Stimulated activated CD4-positive, alpha-beta T cell treated with anti-CD3 and anti-CD28 coated beads, Interleukin-2, amount 100 ng/mL, for 4 hours (primary cell): ENCODE data around the gene ATP6V0A1.
A peak's percentile ranks its signal among the peaks of the same experiment; 100 is the strongest.

Experiments used
- DNase-seq: peaks from one replicate; pipeline ENCODE4 v3.0.0-alpha.2; 2020; ENCODE audit warnings: low read depth

The ATP6V0A1 gene

DNA sequence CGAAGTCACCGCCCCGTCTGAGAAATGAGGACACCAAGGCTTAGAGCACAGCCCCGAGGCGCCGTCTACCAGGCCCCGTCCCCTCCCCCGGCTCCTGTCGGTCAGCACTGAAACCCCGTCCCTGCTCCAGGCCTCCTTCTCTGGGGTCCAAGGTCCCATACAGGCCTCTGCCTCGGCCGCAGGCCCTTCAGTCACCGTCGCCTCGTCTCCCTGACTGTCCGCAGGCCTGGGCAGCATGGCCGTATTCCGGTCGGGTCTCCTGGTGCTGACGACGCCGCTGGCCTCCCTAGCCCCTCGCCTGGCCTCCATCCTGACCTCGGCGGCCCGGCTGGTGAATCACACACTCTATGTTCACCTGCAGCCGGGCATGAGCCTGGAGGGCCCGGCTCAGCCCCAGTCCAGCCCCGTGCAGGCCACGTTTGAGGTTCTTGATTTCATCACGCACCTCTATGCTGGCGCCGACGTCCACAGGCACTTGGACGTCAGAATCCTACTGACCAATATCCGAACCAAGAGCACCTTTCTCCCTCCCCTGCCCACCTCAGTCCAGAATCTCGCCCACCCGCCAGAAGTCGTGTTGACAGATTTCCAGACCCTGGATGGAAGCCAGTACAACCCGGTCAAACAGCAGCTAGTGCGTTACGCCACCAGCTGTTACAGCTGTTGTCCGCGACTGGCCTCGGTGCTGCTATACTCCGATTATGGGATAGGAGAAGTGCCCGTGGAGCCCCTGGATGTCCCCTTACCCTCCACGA lies 103.9 kb downstream of the ATP6V0A1 start:
- no peak for DNase-seq

DNA sequence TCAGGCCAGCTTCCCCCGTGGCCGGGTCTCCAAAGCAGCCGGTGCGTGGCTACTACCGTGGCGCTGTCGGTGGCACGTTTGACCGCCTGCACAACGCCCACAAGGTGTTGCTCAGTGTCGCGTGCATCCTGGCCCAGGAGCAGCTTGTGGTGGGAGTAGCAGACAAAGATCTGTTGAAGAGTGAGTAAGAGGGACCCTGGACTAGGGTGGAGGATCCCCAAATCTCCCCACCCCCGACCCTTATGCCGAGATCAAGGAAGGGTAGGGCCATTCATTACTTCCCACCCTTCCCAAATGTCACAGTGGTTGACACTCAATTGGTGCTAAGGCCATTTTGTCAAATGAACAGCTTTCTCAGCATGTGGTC lies 104.4 kb downstream of the ATP6V0A1 start:
- DNase-seq, result no peak

DNA sequence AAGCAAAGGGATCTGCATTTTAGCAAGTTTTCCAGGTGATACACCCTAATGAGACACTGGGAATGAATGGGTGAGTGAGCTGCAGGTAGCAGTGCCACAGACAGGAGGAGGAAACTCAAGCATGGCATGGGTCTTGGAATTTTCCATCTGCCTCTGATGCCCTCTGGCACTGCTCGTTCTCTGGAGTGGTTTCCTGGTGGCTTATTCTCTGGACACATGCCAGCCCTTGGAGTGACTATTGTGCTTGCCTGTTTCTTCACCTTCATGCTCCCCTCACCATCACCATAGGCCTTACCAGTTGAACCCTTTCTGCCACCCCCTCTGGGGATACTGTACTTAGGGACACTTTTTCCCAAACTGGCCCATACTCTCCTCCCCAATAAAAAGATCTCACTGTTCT lies 104.9 kb downstream of the ATP6V0A1 start:
- no peak for DNase-seq

DNA sequence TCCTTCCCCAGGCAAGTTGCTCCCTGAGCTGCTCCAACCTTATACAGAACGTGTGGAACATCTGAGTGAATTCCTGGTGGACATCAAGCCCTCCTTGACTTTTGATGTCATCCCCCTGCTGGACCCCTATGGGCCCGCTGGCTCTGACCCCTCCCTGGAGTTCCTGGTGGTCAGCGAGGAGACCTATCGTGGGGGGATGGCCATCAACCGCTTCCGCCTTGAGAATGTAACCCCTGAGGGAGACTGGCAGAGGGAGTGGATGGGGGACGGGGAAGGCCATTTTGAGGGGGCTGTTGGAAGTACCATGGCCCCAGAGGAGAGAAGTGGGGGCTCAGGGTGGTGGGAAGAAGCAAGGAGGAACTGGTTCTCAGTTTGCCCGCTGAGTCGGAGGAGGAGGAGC lies 105.3 kb downstream of the ATP6V0A1 start:
- DNase-seq, result no peak

DNA sequence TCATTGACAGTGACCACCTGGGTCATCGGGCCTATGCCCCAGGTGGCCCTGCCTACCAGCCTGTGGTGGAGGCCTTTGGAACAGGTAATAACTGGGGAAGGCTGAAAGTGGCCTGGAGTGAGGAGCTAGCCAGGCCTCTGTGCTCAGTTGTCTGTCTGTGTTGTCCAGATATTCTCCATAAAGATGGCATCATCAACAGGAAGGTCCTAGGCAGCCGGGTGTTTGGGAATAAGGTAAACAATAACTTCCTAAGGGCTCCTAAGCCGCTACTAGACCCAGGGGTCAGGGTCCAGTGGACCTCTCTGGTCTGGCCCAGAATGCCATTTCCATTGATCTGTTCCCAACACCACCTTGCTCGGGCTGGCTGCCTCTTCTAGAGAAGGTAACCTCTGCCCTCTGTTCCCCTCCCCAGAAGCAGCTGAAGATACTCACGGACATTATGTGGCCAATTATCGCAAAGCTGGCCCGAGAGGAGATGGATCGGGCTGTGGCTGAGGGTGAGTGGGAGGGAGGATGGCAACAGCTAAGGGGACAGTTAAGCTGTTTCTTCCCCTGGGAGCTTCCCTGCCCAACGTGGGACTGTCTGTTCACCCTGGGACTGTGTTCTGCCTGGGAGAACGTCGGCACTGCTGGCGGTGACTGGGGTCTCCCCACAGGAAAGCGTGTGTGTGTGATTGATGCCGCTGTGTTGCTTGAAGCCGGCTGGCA lies 106.3 kb downstream of the ATP6V0A1 start:
- no peak for DNase-seq

DNA sequence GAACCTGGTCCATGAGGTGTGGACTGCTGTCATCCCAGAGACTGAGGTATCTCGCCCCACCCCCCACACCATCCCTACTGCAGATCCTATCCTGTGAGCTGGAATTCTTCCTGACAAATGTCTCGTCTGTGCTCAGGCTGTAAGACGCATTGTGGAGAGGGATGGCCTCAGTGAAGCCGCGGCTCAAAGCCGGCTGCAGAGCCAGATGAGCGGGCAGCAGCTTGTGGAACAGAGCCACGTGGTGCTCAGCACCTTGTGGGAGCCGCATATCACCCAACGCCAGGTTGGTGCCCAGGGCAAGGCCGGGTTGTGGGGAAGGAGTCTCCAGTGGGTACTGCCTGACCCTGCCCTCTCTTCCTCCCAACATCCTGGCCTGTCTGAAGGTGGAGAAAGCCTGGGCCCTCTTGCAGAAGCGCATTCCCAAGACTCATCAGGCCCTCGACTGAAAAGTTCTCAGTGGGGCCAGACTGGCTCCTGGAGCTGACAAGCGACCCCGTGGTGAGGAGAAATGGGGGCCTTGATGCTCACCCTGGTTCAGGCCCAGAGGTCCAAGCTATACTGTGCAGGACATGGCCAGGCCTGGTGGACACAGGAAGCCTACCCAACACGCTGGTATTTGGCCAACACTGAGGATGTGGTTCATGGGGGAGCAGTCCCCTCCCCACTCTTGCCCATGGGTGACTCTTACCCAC lies 107.0 kb downstream of the ATP6V0A1 start:
- DNase-seq, result no peak

DNA sequence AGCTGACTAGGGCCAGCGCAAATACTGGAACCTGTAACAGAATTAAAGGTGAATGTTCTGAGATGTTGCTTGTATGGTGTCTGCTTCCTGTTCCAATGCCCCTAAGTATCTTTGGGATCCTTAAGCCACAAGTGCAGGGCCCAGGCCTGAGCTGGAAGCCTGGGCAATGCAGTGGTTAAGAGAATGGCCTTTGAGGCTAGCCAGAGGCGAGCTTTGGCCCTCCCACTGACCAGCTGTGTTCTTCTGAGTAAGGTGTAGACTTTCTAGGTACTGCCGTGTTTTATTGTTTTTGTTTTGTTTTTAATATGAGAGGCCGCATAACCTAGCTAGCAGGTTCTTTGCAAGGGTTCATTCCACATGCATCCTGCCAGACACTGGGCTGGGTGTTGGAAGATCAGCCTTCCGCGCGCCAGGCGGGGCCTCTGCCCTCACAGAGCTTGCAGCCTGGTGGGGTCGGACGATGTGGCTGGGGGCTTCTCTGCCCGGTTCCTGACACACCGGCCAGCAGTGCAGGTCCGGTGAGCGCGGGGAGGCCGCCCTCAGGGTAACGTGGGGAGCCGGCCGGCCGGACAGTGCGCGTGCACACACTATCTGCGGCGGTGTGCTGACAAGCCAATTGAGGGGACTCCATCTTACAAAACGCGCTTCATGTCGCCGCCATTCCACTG lies 107.7 kb downstream of the ATP6V0A1 start:
- no peak for DNase-seq

DNA sequence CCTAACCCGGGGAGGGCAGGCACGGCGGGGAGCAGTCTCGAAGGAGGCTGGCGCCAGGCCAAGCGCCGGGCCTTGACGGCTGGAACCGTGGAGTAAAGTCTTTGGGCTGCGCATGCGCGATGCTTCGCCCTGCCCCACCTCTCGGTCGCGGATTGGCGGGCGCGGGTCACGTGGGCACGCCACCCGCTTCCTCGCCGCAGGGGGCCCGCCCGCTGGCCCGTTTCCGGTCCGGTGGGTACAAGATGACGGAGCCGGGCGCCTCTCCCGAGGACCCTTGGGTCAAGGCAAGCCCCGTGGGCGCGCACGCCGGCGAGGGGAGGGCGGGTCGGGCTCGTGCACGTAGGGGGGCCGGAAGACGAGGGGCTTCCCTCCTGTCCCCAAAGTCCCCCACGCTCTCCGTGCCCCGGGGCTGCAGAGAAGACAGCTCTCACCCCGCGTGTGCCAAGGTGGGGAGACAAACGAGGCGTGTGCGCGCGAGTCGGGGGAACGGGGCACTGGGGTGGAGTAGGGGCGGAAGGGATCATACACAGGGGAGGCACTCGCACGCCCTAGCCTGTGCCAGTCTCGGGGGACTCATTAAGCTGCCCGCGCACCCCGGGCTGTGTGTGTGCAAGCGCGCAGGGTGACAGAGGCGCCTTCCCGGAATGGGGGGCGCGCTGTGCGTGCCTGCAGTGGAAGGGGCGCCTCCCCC lies 108.3 kb downstream of the ATP6V0A1 start, which contains the start of gene MLX:
Gene MLX (plus strand): TSS at position 218 of the 691 bp plus-strand sequence. CDS start 25 bp downstream, at position 243.
- peak; percentile 84 for DNase-seq

DNA sequence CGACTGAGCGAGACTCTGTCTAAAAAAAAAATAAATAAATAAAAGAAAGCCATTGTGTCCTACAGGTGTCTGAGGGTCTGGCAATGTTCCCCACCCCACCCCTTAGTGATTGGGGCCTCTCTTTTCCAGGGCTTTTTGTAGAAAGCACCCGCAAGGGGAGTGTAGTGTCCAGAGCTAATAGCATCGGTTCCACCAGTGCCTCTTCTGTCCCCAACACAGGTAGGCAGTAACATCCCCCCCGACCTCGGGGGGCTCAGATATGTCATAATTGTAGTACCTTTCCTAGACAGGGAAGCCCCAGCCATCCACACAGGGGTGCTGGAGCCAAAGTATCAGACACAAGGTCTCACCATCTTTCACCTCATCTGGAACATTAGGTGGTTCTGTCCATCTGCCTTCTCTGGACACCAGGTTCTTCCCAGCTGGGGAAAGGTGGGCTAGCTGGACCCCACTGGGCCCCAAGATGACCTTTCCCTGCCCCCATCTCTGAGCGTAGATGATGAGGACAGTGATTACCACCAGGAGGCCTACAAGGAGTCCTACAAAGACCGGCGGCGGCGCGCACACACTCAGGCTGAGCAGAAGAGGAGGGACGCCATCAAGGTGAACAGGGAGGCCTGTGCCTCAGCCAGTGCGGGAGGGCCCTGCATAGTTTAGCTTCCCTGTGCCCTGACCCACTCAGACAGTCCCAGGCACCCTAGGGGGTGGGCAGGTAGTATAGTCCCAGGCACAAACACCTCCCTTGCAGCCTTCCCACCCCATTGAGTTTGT lies 109.8 kb downstream of the ATP6V0A1 start:
- no peak for DNase-seq

DNA sequence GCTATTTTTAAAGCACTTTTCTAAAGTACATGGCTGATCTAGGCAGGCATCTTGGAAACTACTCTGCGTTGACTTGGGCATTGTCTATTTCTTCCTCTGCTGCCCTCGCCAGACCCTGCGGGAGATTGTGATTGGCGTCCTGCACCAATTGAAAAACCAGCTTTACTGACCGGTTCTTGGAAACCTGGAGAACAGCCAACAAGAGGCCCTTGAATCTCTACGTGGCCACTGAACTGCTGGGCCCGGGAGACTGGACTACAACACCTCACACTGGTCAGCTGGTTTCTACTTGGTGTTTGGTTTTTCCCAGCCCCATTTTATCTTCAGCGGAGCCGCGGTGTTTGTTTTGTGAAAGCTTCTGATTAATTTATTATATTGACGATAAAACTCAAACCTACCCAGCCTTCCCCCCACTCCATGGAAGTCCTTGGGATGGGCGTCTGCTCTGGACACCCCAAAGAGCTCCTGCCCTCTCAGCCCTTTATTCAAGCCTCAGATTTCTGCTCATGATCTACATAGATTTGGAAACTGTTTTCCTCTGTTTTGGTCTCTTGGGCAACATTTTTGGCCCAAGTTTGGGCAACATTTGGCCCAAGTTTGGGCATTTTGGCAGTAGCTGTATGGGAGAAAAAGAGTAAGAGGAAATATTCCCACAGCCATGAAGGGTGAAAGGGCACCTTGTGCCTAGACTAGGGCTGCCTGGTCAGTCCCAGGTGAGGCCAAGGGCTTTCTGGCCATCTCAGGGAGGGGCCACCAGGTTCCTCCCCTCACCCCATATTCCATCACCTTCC lies 113.0 kb downstream of the ATP6V0A1 start:
- DNase-seq, result no peak
